Breast epithelium (tissue), 4 donors: Measurements from ENCODE around the gene TNKS1BP1. TPM values are rescaled to one million over a fixed set of nuclear protein-coding genes. Genes with fewer than 3 reads are reported as not detected.

Experiments used
- DNase-seq, 2 donors: peaks; one replicate each; pipeline ENCODE4 v3.0.0-alpha.2; 2019; ENCODE audit warnings: low spot score in 2 of 2
- H3K27ac ChIP-seq, 2 donors: fragments of 200-600 bp; sonication (generic) in 1 of 2; one replicate each; pipeline ENCODE4 v1.5.1; 2016 to 2019; ENCODE audit warnings: mild to moderate bottlenecking in 1 of 2
- H3K27me3 ChIP-seq, 2 donors: fragments of 200-600 bp; sonication (generic) in 1 of 2; one replicate each; pipeline versions ENCODE4 v1.5.1 to v1.6.0; 2017 to 2019; ENCODE audit warnings: control low read depth in 1 of 2, mild to moderate bottlenecking in 1 of 2
- H3K36me3 ChIP-seq: fragments of 200-600 bp; one replicate; pipeline ENCODE4 v1.5.1; 2019
- H3K4me1 ChIP-seq, 2 donors: fragments of 200-600 bp; sonication (generic); one replicate each; pipeline ENCODE4 v1.5.1; 2016 to 2019; ENCODE audit warnings: control low read depth in 1 of 2
- H3K4me3 ChIP-seq, 3 donors: fragments of 200-600 bp; sonication (generic); 1 replicate in 2 of 3; 2 replicates in 1 of 3; pipeline ENCODE4 v1.5.1; 2016 to 2019; ENCODE audit warnings: mild to moderate bottlenecking in 3 of 3, moderate library complexity in 2 of 3
- H3K9me3 ChIP-seq, 2 donors: fragments of 200-600 bp; sonication (generic) in 1 of 2; one replicate each; pipeline ENCODE4 v1.5.1; 2016 to 2019; ENCODE audit warnings: control low read depth in 1 of 2
- POLR2A ChIP-seq: fragments of 450-650 bp; IDR thresholded peaks from one replicate; pipeline ENCODE4 v1.6.1; 2016; ENCODE audit warnings: antibody characterized with exemption, mild to moderate bottlenecking, moderate library complexity
- POLR2AphosphoS5 ChIP-seq, 3 donors: sonication (generic); formaldehyde crosslinking; IDR thresholded peaks; one replicate each; pipeline ENCODE4 v1.6.1; 2017; ENCODE audit warnings: antibody characterized with exemption in 3 of 3
- intact Hi-C: fragments of 100-400 bp; cut with DNase I; formaldehyde crosslinking; loops from one replicate; pipeline ENCODE4 v1.15.1; 2023; ENCODE audit warnings: low total_unique reads
- total RNA-seq, 3 donors: library from RNA; depleted of rRNA; stranded (reverse); fragments of >200 nt; gene quantifications; one replicate each; pipeline ENCODE4 v1.1.0, GENCODE V29; 2016
- TF ChIP-seq, protein P1 (sequence below), 3 donors: fragments of 450-650 bp; IDR thresholded peaks; one replicate each; pipeline ENCODE4 v1.5.1; 2016 to 2017; ENCODE audit warnings: antibody characterized with exemption in 3 of 3, mild to moderate bottlenecking in 3 of 3, moderate library complexity in 3 of 3

TNKS1BP1 gene
- total RNA-seq, 3 donors from 2014 or later: 79.3 to 111 (median 82.7) TPM

- Histone ChIP-seq H3K36me3 (no peaks in the 10 kb centered on the region), H3K4me3 (peak overlapping the region; percentile 37 to 92 (median 91)), H3K4me1 (peaks cover 22 to 39% of the 10 kb centered on the region in 2 donors), H3K9me3 (no peaks in the 10 kb centered on the region), H3K27me3 (no peaks in the 10 kb centered on the region), H3K27ac (peak overlapping the region; percentile 98)
- intact Hi-C loops: loop anchor here (1.0 kb wide), 1 partner anchor 18 kb away; no protein-coding TSS in a partner anchor
- no peak for DNase-seq
- TF ChIP-seq POLR2A (no peak), POLR2AphosphoS5 (IDR thresholded peaks at IDR 0.05) (no peak)
- TF ChIP-seq, protein P1, sequence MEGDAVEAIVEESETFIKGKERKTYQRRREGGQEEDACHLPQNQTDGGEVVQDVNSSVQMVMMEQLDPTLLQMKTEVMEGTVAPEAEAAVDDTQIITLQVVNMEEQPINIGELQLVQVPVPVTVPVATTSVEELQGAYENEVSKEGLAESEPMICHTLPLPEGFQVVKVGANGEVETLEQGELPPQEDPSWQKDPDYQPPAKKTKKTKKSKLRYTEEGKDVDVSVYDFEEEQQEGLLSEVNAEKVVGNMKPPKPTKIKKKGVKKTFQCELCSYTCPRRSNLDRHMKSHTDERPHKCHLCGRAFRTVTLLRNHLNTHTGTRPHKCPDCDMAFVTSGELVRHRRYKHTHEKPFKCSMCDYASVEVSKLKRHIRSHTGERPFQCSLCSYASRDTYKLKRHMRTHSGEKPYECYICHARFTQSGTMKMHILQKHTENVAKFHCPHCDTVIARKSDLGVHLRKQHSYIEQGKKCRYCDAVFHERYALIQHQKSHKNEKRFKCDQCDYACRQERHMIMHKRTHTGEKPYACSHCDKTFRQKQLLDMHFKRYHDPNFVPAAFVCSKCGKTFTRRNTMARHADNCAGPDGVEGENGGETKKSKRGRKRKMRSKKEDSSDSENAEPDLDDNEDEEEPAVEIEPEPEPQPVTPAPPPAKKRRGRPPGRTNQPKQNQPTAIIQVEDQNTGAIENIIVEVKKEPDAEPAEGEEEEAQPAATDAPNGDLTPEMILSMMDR (IDR thresholded peaks at IDR 0.05): no peak
Measured at GRCh38 chr11:57321388-57322255, 3.1 kb downstream of the TNKS1BP1 start.

DNA sequence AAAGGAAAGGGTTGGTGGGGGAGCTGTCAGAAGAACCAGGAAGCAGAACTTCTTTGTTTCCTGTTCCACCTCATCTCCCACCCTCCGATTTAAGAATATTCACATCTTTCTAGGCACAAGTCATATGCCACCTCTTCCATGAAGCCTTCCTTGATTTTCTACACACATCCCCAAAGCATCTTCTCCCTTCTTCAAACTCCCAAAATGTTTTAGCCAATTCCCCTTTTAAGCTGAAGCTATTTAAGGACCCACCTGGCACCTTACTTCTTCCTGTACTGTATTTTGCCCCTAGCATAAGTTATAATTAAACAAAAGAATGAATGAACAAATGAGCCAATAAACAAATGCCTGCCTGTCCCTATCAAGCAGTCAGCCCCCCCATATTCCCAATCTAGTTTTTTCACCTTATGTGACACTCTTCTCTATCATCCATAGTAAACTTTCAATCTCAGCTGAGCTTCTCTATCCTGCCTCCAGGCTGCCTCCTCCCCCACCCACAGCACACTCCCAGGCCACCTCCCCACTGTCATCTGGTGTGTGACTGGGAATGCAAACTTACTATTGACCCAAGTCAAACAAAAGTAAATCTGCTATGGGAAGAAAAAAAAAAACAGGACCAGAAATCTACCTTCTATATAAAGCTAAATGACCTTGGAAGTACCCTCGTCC lies 3.9 kb downstream of the TNKS1BP1 start:
- Histone ChIP-seq H3K9me3 (no peaks in the 10 kb centered on the region), H3K27me3 (no peaks in the 10 kb centered on the region), H3K4me1 (peaks cover 22 to 34% of the 10 kb centered on the region in 2 donors), H3K27ac (peak overlapping the region; percentile 98), H3K4me3 (peak overlapping the region in 2 of 3 donors; percentile 91 to 92), H3K36me3 (no peaks in the 10 kb centered on the region)
- no peak for TF ChIP-seq POLR2A
- TF ChIP-seq, protein P1 (IDR thresholded peaks at IDR 0.05): peak in 1 of 3 donors; percentile 13
- TF ChIP-seq POLR2AphosphoS5 (IDR thresholded peaks at IDR 0.05): no peak
- no peak for DNase-seq
- intact Hi-C loops: loop anchor here (1.0 kb wide), 1 partner anchor 18 kb away; no protein-coding TSS in a partner anchor

GRCh38 chr11:57320067-57320718 lies 4.6 kb downstream of the TNKS1BP1 start:
- TF ChIP-seq, protein P1 (IDR thresholded peaks at IDR 0.05): no peak
- TF ChIP-seq POLR2A (no peak), POLR2AphosphoS5 (IDR thresholded peaks at IDR 0.05) (no peak)
- no peaks in the 10 kb centered on the region for H3K36me3 ChIP-seq
- peak overlapping the region in 2 of 3 donors; percentile 20 to 92 for H3K4me3 ChIP-seq
- no peaks in the 10 kb centered on the region for H3K27me3 ChIP-seq
- H3K4me1 ChIP-seq: peaks cover 23 to 34% of the 10 kb centered on the region in 2 donors
- no peaks in the 10 kb centered on the region for H3K9me3 ChIP-seq
- intact Hi-C loops: no loop called here
- H3K27ac ChIP-seq: peak overlapping the region; percentile 98
- DNase-seq: no peak

DNA sequence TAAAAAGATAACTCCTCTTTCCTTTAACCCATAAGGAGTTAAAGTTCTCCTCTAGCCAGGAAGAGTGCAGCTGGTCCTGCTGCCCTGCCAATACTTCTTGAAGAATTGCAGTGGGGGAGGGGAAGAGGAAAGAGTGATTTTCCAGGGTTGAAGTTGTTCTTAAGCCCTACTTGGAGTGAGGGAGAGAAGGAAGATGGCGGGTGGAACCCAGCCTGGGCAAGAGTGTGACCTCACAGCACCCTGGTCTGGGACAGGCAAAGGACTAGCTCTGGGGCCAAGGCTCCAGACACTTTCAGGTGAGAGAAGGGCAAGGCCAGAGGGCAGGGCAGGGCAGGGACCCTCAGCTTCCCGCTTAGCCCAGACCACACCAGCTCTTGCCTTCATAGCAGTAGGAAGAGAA lies 6.6 kb downstream of the TNKS1BP1 start:
- Histone ChIP-seq H3K27ac (peak overlapping the region; percentile 12 to 73), H3K4me1 (peaks cover 23 to 34% of the 10 kb centered on the region in 2 donors), H3K27me3 (no peaks in the 10 kb centered on the region), H3K36me3 (no peaks in the 10 kb centered on the region), H3K4me3 (peak overlapping the region in 1 of 3 donors; percentile 45), H3K9me3 (no peaks in the 10 kb centered on the region)
- intact Hi-C loops: no loop called here
- DNase-seq: no peak
- TF ChIP-seq, protein P1 (IDR thresholded peaks at IDR 0.05): no peak
- TF ChIP-seq POLR2AphosphoS5 (IDR thresholded peaks at IDR 0.05): peak in 1 of 3 donors; percentile 9
